H1 (cell line): ENCODE data around the gene DCN.
"Not testable (repeated sequence)": the region's sequence is repeated elsewhere in the genome, so short reads cannot be mapped to it uniquely, and the experiment has no call there.

Source experiments
- BACH1 ChIP-seq: IDR thresholded peaks from 2 replicates; pipeline ENCODE4 v1.6.1; 2012; ENCODE audit warnings: low read length, improper control_type of control experiment
- CREB1 ChIP-seq: IDR thresholded peaks from 2 replicates; pipeline ENCODE4 v1.6.1; 2012; ENCODE audit warnings: inconsistent platforms
- EGR1 ChIP-seq: IDR thresholded peaks from 2 replicates; pipeline ENCODE4 v1.6.1; 2011; ENCODE audit warnings: low read depth, low read length, borderline replicate concordance
- NANOG ChIP-seq: IDR thresholded peaks from 2 replicates; pipeline ENCODE4 v1.6.1; 2011; ENCODE audit warnings: low read length, low read depth, mild to moderate bottlenecking, inconsistent platforms; ENCODE audit not compliant: insufficient read depth, poor library complexity, severe bottlenecking
- POLR2A ChIP-seq, 2 experiments: IDR thresholded peaks; 1 replicate in 1 of 2; 2 replicates in 1 of 2; pipeline ENCODE4 v1.6.1; 2011; ENCODE audit warnings: low read depth in 2 of 2, low read length in 2 of 2, mild to moderate bottlenecking in 2 of 2; ENCODE audit errors: control extremely low read depth in 1 of 2
- POLR2AphosphoS5 ChIP-seq: IDR thresholded peaks from 2 replicates; pipeline ENCODE4 v1.6.1; 2011; ENCODE audit warnings: low read depth, low read length
- RFX5 ChIP-seq: IDR thresholded peaks from 2 replicates; pipeline ENCODE4 v1.6.1; 2011; ENCODE audit warnings: low read depth, low read length, improper control_type of control experiment, borderline replicate concordance
- RXRA ChIP-seq: IDR thresholded peaks from 2 replicates; pipeline ENCODE4 v1.6.1; 2011; ENCODE audit warnings: low read depth, mild to moderate bottlenecking, low read length, moderate library complexity; ENCODE audit not compliant: insufficient read depth
- SP4 ChIP-seq: IDR thresholded peaks from 2 replicates; pipeline ENCODE4 v1.6.1; 2012; ENCODE audit warnings: low read length, inconsistent platforms
- TAF7 ChIP-seq: optimal IDR thresholded peaks from 2 replicates; pipeline ENCODE3; 2011; ENCODE audit warnings: low read depth, mild to moderate bottlenecking, inconsistent platforms, low read length, moderate library complexity, borderline replicate concordance
- YY1 ChIP-seq: IDR thresholded peaks from 2 replicates; pipeline ENCODE4 v1.6.1; 2011; ENCODE audit warnings: low read depth, mild to moderate bottlenecking, low read length
- TF ChIP-seq, protein P1 (sequence below), 3 experiments: IDR thresholded peaks; 1 replicate in 2 of 3; 2 replicates in 1 of 3; pipeline versions ENCODE4 v1.5.1 to v1.6.1; 2011; ENCODE audit warnings: low read length in 3 of 3, mild to moderate bottlenecking in 3 of 3, inconsistent platforms in 2 of 3, low read depth in 1 of 3, moderate library complexity in 1 of 3; ENCODE audit not compliant: insufficient read depth in 1 of 3; ENCODE audit errors: control extremely low read depth in 1 of 3
- TF ChIP-seq, protein P2 (sequence below): IDR thresholded peaks from 2 replicates; pipeline ENCODE4 v1.6.1; 2012; ENCODE audit warnings: inconsistent platforms
- TF ChIP-seq, protein P3 (sequence below): IDR thresholded peaks from 2 replicates; pipeline ENCODE4 v1.6.1; 2011; ENCODE audit warnings: low read length, improper control_type of control experiment

DNA sequence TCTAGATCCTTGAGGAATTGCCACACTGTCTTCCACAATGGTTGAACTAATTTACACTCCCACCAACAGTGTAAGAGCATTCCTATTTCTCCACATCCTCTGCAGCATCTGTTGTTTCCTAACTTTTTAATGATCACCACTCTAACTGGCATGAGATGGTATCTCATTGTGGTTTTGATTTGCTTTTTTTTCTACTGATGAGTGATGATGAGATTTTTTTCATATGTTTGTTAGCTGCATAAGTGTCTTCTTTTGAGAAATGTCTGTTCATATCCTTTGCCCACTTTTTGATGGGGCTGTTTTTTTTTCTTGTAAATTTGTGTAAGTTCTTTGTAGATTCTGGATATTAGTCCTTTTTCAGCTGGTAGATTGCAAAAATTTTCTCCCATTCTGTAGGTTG is 24.7 kb upstream of the DCN start:
- TF ChIP-seq POLR2A (IDR thresholded peaks at IDR 0.05; ENCODE audit: control extremely low read depth in 1 of 2, low read depth in 2 of 2, low read length in 2 of 2); POLR2AphosphoS5; CREB1; BACH1; RXRA; RFX5; SP4; EGR1; YY1; NANOG; TAF7: not testable (repeated sequence)
- TF ChIP-seq, protein P1, sequence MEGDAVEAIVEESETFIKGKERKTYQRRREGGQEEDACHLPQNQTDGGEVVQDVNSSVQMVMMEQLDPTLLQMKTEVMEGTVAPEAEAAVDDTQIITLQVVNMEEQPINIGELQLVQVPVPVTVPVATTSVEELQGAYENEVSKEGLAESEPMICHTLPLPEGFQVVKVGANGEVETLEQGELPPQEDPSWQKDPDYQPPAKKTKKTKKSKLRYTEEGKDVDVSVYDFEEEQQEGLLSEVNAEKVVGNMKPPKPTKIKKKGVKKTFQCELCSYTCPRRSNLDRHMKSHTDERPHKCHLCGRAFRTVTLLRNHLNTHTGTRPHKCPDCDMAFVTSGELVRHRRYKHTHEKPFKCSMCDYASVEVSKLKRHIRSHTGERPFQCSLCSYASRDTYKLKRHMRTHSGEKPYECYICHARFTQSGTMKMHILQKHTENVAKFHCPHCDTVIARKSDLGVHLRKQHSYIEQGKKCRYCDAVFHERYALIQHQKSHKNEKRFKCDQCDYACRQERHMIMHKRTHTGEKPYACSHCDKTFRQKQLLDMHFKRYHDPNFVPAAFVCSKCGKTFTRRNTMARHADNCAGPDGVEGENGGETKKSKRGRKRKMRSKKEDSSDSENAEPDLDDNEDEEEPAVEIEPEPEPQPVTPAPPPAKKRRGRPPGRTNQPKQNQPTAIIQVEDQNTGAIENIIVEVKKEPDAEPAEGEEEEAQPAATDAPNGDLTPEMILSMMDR (IDR thresholded peaks at IDR 0.05; ENCODE audit: control extremely low read depth in 1 of 3, insufficient read depth in 1 of 3, low read depth in 1 of 3, low read length in 3 of 3) = not testable (repeated sequence)
- TF ChIP-seq, protein P2, sequence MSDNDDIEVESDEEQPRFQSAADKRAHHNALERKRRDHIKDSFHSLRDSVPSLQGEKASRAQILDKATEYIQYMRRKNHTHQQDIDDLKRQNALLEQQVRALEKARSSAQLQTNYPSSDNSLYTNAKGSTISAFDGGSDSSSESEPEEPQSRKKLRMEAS = not testable (repeated sequence)
- TF ChIP-seq, protein P3, sequence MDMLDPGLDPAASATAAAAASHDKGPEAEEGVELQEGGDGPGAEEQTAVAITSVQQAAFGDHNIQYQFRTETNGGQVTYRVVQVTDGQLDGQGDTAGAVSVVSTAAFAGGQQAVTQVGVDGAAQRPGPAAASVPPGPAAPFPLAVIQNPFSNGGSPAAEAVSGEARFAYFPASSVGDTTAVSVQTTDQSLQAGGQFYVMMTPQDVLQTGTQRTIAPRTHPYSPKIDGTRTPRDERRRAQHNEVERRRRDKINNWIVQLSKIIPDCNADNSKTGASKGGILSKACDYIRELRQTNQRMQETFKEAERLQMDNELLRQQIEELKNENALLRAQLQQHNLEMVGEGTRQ = not testable (repeated sequence)
